ENCODE data around the gene STK32B.

Gene STK32B

GRCh38 chr4:5532100-5532499 is 480.8 kb downstream of the STK32B start:
- no peak for DNase-seq (ENCODE audit: low read depth)

GRCh38 chr4:5539584-5539983 is 488.3 kb downstream of the STK32B start:
- DNase-seq (ENCODE audit: low read depth): no peak

- DNase-seq (ENCODE audit: low read depth): no peak
Measured at GRCh38 chr4:5541169-5541568, 489.9 kb downstream of the STK32B start.

- no peak for DNase-seq (ENCODE audit: low read depth)
Measured at GRCh38 chr4:5543681-5544080, 492.4 kb downstream of the STK32B start.

GRCh38 chr4:5544762-5545161 is 493.5 kb downstream of the STK32B start:
- DNase-seq (ENCODE audit: low read depth): no peak

GRCh38 chr4:5545271-5545670 is 494.0 kb downstream of the STK32B start:
- no peak for DNase-seq (ENCODE audit: low read depth)

GRCh38 chr4:5547651-5548249 is 496.5 kb downstream of the STK32B start:
- DNase-seq (ENCODE audit: low read depth): no peak
